DMS114 treated with DMSO at 0.1 percent for 48 hours (cell line): ENCODE results near the gene MRTFA.

Experiments
- DNase-seq: peaks from one replicate; lab custom pipeline; 2025; ENCODE audit not compliant: unreplicated experiment; lab: John Stamatoyannopoulos, UW

MRTFA gene

DNA sequence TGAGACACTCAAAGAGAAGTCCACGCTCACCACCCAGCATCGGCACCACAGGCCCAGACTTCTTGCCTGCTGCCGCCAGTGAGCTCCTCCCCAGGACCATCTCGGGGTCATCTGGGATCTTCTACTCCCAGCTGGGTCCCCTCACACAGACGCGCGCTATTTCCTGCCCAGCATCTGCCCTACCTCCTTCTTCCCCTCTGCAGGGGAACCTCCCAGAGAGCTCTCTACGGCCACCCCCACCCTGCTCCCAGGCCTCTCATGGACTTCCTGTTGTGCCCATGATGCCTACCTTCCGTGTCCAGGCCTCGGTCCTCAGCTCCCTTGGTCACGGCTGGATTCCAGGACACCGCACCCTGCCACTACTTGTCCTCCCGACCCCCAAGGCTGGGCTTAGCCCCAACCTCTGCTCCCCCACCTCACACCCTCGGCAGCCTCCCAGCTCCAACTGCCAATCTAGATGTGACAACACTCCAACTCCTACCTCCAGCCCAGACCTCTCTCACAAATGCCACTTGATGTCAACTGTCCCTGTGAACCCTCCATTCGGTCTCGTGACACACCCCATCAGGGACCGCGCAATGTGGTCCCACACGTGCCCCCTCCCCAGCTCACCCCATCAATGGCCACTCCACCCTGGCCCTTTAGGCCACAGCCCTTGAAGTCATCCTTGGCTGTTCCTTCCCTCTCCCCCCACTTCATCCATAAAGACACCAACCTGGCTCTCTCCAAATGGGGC, 220.8 kb downstream of the MRTFA start:
- DNase-seq = no peak

DNA sequence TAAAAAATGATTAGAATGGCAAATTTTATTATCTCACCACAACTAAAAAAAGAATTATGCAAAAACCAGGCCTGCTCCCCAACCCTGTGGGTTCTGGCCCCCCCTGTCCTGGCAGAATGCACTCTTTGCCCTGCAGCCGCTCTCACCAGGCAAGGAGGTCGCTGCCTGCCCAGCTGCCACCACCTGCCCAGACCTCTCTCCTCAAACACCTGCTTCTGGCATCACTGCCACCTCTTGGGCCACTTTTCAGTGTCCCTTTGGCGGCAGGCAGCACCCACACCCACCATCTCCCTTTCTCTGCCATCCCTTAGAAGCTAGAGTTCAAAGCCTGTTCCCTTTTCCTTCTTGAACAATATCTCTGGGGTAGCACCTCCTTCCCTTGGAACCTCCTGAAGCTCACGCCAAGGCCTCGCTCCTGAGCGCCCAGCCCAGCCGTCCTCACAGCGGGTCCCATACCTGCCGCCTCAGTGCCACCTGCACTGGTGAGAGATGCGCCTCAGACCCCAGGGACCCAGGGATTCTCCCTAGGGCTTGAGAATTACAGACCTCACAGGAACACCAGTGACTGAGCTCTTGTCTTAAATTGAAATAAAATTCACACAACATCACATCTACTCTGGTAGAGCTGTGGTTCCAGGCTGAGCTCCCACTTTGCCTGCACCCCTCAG, 221.5 kb downstream of the MRTFA start:
- no peak for DNase-seq

DNA sequence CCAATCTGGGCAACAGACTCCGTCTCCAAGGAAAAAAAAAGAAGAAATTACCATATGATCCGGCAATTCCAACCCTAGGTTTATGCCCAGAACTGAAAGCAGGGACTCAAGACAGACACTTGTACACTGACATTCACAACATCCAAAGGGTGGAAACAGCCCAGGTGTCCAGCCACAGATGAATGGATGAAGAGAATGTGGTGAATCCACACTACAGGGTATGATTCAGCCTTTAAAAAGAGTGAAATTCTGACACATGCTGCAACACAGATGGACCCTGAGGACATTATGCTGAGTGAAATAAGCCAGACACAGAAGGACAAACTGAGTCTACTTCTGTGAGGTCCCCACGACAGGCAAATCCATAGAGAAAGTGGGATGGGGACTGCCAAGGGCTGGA, 222.2 kb downstream of the MRTFA start:
- DNase-seq = no peak

DNA sequence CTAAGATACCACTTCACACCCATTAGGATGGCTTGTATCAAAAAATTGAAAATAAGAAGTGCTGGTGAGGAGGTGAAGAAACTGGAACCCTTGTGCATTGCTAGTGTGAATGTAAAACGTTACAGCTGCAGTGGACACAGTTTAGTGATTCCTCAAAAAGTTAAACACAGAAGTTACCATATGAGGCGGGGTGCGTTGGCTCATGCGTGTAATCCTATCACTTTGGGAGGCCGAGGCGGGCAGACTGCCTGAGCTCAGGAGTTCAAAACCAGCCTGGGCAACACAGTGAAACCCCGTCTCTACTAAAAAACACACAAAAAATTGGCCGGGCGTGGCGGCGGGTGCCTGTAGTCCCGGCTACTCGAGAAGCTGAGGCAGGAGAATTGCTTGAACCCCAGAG, 222.6 kb downstream of the MRTFA start:
- no peak for DNase-seq

DNA sequence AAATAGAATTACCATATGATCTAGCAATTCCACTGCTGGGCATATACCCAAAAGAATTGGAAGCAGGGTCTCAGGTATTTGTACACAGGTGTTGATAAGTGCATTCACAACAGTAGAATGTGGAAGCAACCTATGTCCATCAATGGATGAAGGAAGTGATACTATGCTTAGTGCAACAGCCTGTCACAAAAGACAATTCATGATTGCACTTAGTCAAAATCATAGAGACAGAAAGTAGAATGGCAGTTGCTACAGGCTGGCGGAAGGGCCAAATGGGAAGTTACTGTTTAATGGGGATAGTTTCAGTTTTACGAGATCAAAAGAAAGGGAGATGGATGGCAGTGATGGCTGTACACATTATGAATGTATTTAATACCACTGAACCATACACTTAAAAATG, 224.1 kb downstream of the MRTFA start:
- DNase-seq = no peak

DNA sequence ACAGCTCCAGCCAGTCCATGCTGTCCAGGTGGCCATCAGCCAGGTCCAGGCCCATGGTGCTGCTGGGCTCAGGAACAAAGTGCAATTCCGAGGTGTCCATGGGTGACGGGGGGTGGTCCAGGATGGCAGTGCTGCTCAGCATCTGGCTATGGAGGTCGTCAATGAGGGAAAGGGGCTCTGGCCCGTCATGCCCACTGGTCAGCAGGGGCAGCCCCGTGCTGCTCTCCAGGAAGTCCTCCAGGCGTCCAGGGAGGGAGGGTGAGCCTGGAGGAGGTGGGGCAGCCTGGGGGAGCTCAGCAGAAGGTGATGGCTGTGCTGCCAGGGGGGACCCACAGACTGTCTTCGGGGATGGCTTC, 225.0 kb downstream of the MRTFA start:
- DNase-seq = no peak

DNA sequence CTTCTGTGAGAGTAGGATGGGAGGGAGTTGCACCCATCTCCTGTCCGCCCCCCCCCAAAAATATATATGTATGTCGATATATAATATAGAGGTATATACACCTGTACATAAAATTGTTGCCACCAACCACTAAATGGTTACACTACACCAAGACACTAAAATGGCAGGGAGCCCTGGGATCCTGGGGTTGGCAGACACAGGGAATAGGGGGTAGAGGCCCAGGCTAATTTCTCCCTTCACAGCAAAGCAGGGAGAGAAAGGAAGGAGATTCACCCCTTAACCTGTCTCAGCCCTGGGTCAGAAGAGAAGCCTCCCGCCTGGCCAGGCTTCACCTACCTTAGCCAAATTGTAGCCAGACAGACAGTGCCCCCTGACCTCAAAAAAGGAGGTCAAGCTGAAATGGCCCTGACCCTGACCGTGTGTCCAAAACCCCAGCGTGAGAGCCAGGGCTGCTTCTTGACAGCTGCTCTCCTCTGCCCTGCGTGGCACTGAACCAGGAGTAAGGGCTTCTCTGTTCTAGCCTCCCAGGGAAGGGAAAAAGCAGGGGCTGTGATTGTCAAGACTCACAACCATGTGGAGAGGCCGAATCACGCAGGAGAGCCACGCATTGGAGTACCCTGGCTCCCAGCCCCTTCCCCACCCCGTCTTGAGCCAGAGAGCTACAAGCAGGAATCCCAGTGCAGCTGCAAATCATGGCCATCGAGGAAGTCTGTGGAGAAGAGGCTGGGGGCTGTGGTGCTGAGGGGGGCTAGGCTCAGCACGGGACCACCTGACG, 225.6 kb downstream of the MRTFA start:
- DNase-seq = no peak

DNA sequence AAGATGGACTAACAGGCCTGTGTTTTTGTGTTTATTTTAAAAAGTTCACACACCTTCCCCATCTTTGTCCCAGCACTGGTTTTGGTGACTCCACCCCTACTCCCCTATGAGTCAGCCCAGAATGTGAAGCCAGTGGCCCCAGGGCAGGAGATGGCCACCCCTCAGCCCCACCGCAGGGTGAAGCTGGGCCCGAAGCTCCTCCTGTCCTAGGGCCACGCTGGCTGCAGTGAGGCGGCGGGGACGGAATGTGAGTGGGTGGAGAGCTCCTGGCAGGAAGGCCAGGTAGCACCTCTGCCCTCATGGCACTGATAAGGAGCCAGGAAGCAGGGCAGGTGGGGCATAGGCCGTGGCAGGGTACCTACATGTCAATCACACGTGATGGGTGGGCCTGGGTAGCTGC, 226.2 kb downstream of the MRTFA start:
- no peak for DNase-seq

DNA sequence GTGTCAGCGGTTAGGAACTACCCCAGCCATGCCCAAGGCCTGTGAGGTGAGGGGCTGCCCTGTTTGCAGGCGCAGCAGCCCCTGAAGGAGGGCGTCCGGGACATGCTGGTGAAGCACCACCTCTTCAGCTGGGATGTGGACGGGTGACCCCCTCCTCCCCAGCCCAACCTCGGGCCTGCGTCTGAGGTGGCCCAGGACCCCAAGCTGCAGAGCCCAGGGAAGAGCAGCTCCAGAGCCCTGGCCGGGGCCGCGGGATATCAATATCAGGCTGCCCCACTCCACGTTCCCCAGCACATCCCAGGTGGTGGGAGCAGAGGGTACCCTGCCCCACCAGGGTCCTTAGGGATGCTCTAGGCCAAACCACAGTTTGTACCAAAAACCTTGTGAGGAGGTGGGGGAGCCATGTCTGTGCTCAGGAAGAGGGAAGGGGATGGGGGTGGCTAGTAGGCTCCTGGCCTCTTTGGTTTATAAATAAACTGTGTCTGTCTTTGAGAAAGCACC, 226.9 kb downstream of the MRTFA start:
- DNase-seq = no peak

DNA sequence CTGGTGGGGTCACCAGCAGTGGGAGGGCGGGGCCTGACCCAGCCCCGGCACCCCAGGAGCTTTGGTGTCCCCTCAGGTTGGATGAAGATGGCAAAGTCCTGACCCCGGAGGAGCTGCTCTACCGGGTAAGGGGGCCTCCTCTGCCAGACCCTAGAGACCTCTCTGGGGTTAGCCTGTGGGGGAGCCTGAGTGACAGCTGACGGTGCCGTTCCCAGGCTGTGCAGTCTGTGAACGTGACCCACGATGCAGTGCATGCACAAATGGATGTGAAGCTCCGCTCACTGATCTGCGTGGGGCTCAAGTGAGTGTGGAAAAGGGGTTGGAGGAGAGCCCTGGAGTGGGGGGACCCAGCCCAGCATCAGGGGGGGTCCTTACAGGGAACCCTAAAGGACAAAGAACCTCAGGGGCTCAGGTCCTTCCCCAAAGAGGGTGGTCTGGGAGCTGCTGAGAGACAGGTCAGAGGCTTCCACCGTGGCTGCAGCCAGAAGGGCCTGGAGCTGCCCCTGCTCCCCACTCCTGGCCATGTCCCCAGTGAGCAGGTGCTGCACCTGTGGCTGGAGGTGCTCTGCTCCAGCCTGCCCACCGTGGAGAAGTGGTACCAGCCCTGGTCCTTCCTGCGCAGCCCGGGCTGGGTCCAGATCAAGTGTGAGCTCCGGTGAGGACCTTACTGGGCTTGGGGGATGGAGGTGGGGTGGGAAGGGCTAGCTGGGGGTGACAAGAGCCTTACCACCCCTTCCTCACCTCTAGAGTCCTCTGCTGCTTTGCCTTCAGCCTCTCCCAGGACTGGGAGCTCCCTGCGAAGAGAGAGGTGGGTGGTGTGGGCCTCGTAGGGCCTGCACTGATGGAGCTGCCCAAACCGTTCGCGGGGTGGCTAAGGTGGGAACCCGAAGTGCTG, 227.6 kb downstream of the MRTFA start:
- DNase-seq = no peak

DNA sequence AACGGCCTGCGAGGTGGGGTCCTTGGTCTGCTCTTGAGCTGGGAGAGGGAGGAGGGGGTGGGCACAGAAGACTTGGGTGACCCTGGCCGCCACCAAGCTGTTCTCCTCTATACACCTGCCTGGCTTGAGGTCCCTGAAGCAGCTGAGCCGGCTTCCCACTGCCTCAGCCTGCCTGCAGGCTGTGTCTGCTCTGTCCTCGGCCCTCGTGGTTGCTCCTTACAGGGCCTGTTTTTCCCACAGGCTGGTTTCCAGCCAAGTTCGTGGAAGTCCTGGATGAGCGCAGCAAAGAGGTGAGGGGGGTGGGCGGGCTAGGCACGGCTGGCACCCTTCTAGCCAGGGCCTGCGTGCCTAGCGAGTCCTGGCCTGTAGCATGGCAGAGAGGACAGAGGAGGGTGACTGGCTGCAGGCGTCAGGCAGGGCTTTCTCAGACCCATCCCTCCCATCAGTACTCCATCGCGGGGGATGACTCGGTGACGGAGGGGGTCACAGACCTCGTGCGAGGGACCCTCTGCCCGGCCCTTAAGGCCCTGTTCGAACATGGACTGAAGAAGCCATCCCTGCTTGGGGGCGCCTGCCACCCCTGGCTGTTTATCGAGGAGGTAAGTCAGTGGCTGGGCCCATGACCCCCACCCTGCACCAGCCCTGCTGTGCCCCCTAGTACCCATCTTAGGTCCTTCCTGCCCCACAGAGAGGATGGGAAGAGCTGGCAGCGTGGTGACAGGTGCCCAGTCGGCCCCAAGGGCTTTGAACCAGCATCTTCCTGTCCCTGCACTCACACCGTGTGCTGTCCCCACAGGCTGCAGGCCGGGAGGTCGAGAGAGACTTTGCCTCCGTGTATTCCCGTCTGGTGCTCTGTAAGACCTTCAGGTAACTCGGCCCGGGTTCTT, 228.4 kb downstream of the MRTFA start:
- DNase-seq = no peak

DNA sequence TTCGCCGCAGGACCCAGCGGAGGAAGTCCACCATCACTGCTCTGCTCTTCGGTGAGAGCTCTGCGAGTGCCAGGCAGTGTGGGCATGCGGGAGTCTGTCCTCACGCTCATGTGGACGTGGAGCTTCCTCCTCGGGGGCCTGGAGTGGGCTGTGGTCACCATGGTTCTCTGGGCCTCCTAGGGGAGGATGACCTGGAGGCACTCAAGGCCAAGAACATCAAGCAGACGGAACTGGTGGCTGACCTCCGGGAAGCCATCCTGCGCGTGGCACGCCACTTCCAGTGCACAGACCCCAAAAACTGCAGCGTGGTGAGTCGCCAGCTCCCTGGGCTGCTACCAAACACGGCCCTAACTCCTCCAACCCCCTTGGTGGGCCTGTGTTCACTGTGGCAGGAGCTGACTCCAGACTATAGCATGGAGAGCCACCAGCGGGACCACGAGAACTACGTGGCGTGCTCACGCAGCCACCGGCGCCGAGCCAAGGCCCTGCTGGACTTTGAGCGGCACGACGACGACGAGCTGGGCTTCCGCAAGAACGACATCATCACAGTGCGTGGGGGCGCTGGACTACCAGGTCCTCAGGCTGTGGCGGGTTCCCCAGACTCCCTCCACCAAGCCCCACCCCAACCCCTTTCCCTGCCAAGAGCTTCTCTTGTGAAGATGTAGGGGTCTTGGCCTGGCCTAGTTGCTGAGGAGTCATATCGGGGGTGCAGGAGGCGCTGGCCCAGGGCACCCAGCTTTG, 229.3 kb downstream of the MRTFA start:
- DNase-seq = no peak

DNA sequence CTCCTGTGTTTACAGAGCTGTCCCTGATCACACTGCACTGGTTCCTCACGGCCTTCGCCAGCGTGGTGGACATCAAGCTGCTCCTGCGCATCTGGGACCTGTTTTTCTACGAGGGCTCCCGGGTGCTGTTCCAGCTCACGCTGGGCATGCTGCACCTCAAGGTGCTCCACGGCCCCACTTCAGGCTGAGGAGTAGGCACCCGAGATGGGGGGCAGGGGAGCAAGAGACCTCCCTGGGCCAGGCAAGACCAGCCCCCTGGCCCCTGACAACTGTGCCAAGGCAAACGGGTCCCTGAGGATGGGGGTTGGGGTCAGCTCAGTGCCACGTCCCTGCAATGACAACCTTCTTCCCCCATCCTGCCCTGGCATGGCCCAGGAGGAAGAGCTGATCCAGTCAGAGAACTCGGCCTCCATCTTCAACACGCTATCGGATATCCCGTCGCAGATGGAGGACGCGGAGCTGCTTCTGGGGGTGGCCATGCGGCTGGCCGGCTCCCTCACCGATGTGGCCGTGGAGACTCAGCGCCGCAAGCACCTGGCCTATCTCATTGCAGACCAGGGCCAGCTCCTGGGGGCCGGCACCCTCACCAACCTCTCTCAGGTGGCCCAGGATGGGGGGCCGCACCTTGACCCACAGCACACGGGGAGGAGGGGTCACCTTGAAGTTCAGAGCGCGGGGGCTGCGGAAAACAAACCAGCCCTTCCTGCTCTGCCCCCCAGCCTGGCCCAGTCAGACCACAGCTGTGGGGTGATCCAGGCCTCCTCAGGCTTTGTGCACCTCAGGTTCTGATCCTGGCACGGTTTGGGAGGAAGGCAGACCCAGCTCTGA, 230.2 kb downstream of the MRTFA start:
- DNase-seq = no peak

DNA sequence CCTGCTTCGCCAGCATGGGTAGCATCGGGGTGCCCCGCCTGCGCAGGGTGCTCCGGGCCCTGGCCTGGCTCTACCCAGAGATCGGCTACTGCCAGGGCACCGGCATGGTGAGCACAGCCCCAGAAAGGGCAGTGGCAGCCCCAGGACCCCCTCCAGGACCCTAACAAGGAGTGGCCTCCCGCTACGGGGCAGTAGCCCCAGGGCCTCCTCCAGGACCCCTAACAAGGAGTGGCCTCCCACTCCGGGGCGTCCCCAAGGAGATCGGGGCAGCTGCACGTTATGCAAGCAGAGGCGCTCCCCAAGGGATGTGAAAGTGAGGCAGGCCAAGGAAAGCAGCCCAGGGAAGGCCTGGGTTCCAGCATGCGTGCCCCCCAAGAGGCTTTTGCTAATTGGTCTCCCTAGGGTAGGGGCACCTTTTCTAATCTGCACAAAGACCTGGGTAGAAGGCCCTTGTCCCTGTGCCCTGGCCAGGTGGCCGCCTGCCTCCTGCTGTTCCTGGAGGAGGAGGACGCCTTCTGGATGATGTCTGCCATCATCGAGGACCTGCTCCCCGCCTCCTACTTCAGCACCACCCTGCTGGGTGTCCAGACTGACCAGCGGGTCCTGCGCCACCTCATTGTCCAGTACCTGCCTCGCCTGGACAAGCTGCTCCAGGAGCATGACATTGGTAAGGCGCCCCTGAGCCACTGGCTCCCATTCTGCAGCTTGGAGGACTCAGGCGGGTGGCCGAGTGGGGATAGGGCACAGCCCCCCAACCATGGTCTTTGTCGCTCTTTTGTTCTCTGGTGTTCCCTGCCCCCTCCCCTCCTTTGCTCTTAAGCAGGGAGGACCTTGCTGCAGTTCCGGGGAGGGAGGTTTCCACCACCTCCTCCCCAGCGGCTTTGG, 231.1 kb downstream of the MRTFA start:
- DNase-seq = no peak

DNA sequence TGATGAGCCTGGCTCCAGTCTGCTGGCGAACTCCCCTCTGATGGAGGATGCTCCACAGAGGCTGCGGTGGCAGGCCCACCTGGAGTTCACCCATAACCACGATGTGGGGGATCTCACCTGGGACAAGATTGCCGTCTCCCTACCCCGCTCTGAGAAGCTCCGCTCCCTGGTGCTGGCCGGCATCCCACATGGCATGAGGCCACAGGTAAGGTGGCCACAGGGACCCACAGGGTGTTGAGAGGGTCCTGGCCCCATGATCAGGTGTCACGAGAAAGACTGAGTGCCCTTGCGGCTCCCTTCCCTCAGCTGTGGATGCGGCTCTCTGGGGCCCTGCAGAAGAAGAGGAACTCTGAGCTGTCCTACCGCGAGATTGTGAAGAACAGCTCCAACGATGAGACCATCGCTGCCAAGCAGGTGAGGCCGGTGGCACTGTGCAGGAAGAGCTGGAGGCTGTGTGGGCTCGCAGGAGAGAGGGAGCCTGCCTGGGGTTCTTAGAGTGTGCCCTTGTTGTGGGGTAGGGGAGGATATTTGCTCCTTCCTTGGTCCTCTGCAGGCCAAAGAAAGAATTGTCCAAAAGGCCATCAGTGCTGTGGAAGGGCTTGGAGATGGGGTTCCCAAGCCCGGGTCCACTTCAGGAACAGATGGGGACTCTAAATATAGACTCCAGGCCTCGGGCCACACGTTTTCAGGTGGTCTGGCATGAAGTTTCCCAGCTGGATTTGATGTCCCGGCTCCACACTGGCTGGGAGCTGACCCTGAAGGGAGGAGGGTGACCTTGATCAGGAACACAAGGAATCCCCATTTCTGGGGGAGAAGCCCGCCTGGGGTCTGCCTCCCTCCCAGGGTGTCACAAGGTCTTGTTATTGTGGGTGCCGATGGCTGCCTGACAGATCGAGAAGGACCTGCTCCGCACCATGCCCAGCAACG, 232.0 kb downstream of the MRTFA start:
- no peak for DNase-seq

DNA sequence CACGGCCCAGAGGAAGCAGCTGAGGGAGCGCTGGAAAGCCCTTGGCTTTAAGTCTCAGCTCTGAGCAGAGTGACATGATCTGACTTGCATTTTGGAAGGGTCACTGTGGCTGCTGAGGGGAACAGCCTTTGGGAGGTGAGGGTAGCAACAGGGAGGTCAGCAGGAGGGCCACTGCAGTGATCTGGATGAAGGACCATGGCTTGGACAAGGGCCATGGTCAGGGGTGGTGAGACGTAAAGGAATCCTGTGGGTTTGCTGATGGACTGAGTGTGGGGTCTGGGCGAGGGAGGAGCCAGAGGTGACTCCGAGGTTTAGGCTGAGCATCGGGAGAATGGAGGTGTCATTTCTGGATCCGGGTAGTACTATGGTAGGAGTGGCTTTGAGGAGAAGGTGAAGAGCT, 232.9 kb downstream of the MRTFA start:
- DNase-seq = no peak
